Measurements from ENCODE around the gene DNTT.
A peak's percentile ranks its signal among the peaks of the same experiment; 100 is the strongest.
"Not testable (repeated sequence)": the region's sequence is repeated elsewhere in the genome, so short reads cannot be mapped to it uniquely, and the experiment has no call there.

The DNTT gene

GRCh38 chr10:96276831-96277230 is 27.4 kb upstream of the DNTT start:
- DNase-seq = no peak

- DNase-seq = no peak
These were observed 25.0 kb upstream of the DNTT start for GRCh38 chr10:96279191-96279641.

GRCh38 chr10:96280859-96281258 is 23.4 kb upstream of the DNTT start:
- DNase-seq = no peak

GRCh38 chr10:96281444-96282029 is 22.7 kb upstream of the DNTT start:
- DNase-seq = no peak

DNA sequence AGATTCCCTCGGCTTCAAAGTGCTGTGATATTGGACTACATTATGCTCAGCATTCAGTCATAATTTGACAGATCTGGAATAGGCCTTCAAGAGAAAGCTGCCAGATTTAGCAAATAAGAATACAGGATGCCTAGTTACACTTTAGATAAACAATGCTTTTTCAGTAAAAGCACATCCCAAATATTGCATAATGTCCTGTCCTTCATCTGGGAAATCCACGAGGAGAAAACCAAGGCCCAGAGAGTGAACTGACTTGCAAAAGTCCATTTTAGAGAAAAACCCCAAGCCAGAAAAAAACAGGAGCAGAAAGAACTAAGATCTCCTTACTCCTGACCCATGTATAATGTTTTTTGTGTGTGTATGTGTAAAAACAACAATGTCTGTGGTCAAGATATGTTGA is 20.9 kb upstream of the DNTT start:
- no peak for DNase-seq

DNA sequence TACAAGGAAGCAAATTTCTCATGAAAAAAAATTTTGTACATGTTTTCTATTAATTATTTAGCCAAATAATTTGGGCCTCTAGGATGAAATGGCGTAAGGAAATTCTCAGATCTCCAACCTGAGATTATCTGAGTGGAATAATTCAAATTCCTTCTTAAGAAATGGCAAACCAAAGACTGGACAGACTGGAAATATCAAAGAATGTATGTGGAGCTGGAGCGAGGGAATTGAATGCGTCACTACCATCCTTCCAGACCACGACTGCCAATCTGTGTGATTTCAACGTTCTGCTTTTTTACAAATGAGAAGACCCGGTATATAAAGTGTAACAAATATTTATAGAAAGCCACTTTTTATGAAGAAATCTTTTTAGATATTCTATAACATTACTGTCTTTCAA is 20.5 kb upstream of the DNTT start:
- DNase-seq = no peak

DNA sequence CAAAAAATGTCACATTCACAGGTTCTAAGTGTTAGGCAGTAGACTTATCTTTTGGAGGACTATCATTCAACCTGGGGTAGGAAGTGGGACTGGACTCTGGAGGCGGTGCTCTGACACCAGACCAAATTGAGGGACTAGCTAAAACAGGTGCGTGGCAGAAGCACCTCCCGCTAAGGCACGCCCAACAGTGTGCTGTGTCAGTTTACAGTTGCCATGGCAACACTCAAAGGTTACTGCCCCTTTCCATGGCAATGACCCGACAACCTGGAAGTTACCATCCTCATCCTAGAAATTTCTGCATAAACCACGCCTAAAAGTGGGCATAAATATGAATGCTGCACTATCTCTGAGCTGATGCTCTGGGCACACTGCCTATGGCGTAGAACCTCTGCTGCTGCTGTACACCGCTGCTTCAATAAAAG is 18.9 kb upstream of the DNTT start:
- DNase-seq = no peak

DNA sequence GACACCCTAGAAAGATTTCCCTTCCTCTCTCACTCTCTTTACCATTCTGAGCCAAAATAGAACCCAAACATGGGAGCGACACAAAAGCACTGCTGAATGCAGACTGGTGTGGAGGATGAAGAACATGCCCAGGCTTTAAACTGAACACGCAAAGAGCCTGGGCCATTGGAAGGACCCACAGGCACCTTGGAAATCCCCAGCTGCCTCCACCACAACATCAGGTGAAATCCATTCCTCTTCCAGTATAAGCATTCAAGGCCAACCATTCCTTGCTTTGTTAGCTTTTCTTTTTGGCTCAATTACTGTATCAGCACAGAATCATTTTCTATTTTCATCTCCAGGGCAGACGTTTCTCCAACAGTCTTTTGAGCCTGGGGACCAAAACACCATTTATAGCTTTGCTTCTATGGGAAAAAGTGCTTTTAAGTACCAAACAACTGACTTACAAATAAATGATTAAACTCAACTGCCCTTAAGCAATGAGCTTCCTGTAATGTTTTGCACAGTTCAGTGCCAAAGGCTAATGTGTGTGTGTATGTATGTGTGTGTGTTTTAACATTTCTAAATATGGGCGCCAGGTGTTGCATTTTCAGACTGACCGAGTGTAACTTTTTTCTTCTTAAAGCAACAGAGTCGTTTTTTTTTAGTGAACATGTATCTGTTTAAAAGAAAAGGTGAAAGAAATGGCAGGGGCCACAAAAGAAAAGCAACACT is 16.7 kb upstream of the DNTT start:
- no peak for DNase-seq

GRCh38 chr10:96288151-96288621 is 16.0 kb upstream of the DNTT start:
- no peak for DNase-seq

GRCh38 chr10:96289218-96289910 is 14.9 kb upstream of the DNTT start:
- DNase-seq = no peak

- no peak for DNase-seq
These were observed 13.7 kb upstream of the DNTT start for GRCh38 chr10:96290368-96291133.

DNA sequence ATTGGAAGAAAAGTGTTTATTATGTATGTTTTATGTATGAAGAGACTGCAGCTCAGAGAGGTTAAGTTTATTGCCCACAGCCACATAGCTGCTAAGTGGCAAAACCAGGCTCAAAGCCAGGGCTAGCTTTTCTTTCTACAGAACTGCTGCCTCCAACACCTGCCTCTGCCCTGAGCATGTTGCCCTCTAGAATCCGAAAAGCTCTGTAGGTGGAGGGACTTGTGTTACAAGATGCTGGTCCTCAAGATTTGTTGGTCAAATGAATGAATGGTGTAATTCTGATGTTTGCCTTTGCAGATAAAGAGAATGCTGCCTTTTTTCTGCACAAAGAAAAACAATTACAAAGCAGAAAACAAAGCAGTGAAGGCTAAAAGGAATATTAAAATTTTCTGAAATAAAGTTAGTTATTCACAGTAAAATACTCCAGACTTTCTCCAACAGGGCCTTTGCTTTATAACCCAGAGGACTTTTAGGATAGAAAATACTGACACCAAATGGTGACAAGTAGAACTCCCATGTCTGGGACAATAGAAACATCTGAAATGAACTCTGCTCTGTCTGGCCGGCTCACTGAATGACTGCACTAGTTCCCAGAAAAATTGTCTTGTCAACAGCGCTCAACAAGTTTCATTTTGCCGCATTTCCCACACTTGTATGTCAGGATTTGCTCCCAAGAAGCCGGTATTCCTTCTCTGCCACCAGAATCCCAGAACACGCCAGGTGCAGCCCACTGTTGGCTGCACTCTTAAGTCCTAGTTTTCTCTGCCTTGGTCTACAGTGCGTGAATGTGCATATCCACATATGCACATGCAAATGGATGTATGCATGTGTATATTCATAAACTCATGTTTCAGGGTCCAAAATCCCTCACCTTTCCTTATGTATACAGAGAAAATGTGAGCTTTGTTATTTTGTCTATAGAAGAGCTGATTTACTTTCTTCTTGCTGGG is 11.0 kb upstream of the DNTT start:
- DNase-seq = no peak

GRCh38 chr10:96295475-96295874 is 8.8 kb upstream of the DNTT start:
- DNase-seq = no peak

DNA sequence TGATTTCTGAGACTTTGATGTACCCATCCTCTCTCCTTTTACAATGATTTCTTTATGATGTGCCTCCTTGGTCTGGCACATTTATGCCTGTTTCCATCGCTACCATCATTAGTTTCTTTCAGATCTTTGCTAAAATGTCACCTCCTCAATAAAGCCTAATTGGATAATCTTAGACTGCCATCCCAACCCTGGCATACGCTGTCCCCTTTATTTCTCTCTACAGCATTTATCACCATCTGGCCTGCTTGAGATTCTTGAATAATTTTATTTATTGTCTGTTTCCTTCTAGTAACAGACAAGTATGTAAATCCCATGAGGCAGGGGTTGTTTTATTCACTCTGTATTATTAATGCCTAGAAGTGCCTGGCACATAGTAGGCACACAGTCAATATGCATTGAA is 6.7 kb upstream of the DNTT start:
- DNase-seq = no peak

- DNase-seq = no peak
These were observed 5.9 kb upstream of the DNTT start for GRCh38 chr10:96298362-96298761.

DNA sequence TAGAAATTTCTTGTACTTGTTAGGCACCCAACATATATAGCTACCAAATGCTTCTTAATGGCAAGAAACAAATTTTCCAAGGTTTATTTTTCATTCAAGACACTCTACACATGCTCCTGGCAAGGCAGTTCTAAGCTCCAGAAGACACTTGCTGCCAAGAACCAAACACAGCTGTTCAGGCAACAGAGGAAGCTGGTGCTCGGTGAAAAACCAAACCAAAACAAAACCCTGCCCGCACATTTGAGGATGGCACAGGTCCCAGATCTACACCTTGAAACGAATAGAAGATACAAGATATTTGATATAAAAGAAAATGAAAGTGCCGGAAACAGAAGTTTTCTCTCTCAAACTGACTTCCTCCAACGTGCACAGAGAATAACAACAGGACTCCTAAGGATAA is 4.9 kb upstream of the DNTT start:
- no peak for DNase-seq

- DNase-seq = no peak
These were observed 2.6 kb upstream of the DNTT start for GRCh38 chr10:96301616-96302015.

DNA sequence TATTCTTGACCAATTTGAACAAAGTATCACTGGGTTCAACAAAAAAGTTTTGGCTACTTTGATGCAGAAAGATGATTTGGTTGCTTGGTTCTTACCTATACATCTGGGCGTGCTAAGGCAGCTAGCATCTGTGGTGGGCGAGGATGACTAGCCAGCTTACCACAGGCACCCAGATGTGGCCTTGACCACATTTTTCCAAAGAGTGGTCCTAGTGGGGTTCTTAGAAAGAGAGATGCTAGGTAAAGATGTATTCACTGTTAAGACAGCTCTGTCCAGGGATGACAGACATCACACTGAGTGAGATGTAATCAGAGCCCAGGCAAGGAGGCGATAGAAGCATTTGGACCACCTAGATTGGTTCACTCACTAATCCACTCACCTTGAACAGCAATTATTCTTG is 785 bp downstream of the DNTT start:
- no peak for DNase-seq

DNA sequence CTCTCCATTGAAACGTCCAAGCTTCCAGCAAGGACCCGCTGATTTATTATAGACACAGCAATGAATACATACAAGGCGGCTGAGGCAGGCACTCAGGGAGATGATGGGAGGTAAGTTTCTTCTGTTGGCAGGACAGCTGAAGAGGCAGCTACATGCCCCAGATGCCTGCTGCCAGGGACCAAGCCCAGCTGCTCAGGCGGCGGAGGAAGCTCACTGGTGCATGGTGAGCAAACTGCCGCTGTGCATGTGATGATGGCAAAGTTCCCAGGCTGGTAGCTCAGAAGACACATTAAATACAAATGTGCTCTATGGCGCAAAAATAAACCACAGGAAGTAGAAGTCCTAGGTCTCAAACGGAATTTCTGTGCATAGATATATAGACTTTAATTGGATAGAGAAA is 2.3 kb downstream of the DNTT start:
- DNase-seq = peak; percentile 21

DNA sequence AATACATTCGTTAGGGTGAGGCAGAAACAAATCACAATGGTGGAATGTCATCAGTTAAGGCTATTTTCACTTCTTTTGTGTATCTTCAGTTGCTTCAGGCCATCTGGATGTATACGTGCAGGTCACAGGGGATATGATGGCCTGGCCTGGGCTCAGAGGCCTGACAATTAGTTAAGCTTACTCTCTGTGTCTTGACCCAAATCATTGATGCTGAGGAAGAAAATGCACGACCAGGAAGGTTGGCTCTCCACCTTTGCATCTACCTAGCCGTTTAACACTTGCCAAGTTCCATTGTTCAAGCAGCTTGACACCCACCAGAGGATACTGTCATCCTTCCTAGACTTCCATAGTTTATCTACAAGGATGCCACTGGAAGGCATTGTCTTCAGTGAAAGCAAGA is 4.6 kb downstream of the DNTT start:
- DNase-seq = not testable (repeated sequence)

GRCh38 chr10:96309628-96310320 is 5.5 kb downstream of the DNTT start:
- DNase-seq = no peak

- no peak for DNase-seq
These were observed 6.1 kb downstream of the DNTT start for GRCh38 chr10:96310321-96310669.

Measured in activated T-cell treated with anti-CD3 and anti-CD28 coated beads, Interleukin-2, amount 50 U/mL, for 1 hour (primary cell).